SU-DHL-6 (cell line): ENCODE data around the gene PRDM16.

Experiments used
- CTCF ChIP-seq: fragments of 200-600 bp; sonication (generic); IDR thresholded peaks from one replicate; pipeline ENCODE4 v1.5.1; 2017; ENCODE audit warnings: antibody characterized with exemption, mild to moderate bottlenecking, low read length, moderate library complexity; ENCODE audit not compliant: insufficient read depth, poor library complexity, severe bottlenecking
- EZH2phosphoT487 ChIP-seq: fragments of 200-600 bp; sonication (generic), shearing (Covaris generic); conservative IDR thresholded peaks from 2 replicates; pipeline ENCODE4 v1.6.1; 2018; ENCODE audit warnings: mild to moderate bottlenecking, antibody characterized with exemption, low read length, moderate library complexity, mixed read lengths

GRCh38 chr1:3227893-3228292 is 158.9 kb downstream of the PRDM16 start:
- TF ChIP-seq CTCF: no peak
- no peak for TF ChIP-seq EZH2phosphoT487
